ENCODE data around the gene DAB2IP. TPM values are rescaled to one million over a fixed set of nuclear protein-coding genes. Genes with fewer than 3 reads are reported as not detected.

DAB2IP gene
- total and polyA plus RNA-seq, 2 donors, result 16.8 to 42.3 TPM

DNA sequence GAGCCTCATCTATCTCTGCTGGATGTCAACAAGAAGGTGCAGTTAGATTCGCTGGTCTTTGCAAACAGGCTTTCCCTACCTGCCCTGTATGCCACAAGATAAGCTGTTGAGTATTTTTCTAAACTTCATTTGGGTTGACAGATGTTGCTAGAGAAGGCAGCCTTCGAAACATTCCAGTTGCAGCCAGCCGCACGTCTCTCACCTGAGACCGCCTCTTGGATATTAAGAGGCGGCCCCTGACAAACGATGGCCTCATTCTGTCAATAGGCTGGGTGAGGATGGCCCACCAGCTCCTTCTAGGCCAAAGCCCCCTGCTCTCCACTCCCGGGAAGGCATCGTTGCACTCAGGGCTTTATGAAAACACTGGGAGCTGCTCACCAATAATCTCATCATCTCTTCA, 181.6 kb downstream of the DAB2IP start:
- no peaks in the 10 kb centered on the region for H3K4me1 ChIP-seq (ENCODE audit: insufficient read depth)
- WGBS, result 93% methylated on average over 9 of the region's 9 CpGs
- no peak overlapping the region for H3K27ac ChIP-seq (ENCODE audit: low read depth)
- H3K4me3 ChIP-seq (ENCODE audit: low read depth, low read length), result no peak overlapping the region
- H3K36me3 ChIP-seq (ENCODE audit: insufficient read depth), result no peaks in the 10 kb centered on the region
- no peak for DNase-seq (ENCODE audit: extremely low spot score)

Other genes with a start within 250 kb of the DAB2IP start
- 10.2 TPM for gene GGTA1, start 151.8 kb upstream of the DAB2IP start, total RNA-seq
- 5.1 TPM for gene GGTA1, start 151.8 kb upstream of the DAB2IP start, polyA plus RNA-seq

Measured in urinary bladder (tissue), 4 donors.